GM12878 (cell line): ENCODE results near the gene TSTD2. TPM values are rescaled to one million over a fixed set of nuclear protein-coding genes. Genes with fewer than 3 reads are reported as not detected.

Experiments used
- DPF2 ChIP-seq: fragments of 450-650 bp; IDR thresholded peaks from 2 replicates; pipeline ENCODE4 v1.6.1; 2017; ENCODE audit warnings: mild to moderate bottlenecking
- EED ChIP-seq: sonication (generic); IDR thresholded peaks from 2 replicates; pipeline ENCODE4 v1.6.1; 2016; ENCODE audit warnings: antibody characterized with exemption, low read depth
- GATAD2B ChIP-seq: fragments of 450-650 bp; conservative IDR thresholded peaks from 2 replicates; pipeline ENCODE4 v1.6.1; 2017; ENCODE audit warnings: low read depth, mild to moderate bottlenecking, moderate library complexity
- MTA3 ChIP-seq: IDR thresholded peaks from 2 replicates; pipeline ENCODE4 v1.6.1; 2012; ENCODE audit warnings: low read length, inconsistent platforms, borderline replicate concordance
- NFYB ChIP-seq: IDR thresholded peaks from 2 replicates; pipeline ENCODE4 v1.6.1; 2011; ENCODE audit warnings: low read depth, mild to moderate bottlenecking, low read length, improper control_type of control experiment, moderate library complexity; ENCODE audit not compliant: insufficient read depth
- PAX8 ChIP-seq: fragments of 450-650 bp; IDR thresholded peaks from 2 replicates; pipeline ENCODE4 v1.6.1; 2017; ENCODE audit warnings: mild to moderate bottlenecking, moderate library complexity
- RAD51 ChIP-seq: fragments of 450-650 bp; IDR thresholded peaks from 2 replicates; pipeline ENCODE4 v1.6.1; 2016; ENCODE audit warnings: moderate library complexity, mild to moderate bottlenecking, inconsistent platforms
- SREBF2 ChIP-seq: IDR thresholded peaks from 2 replicates; pipeline ENCODE4 v1.6.1; 2012; ENCODE audit warnings: mild to moderate bottlenecking, low read length
- TCF12 ChIP-seq: IDR thresholded peaks from 2 replicates; pipeline ENCODE4 v1.6.1; 2011; ENCODE audit warnings: low read depth, mild to moderate bottlenecking, low read length
- TCF7 ChIP-seq: IDR thresholded peaks from 2 replicates; pipeline ENCODE4 v1.6.1; 2014; ENCODE audit warnings: antibody characterized with exemption, borderline replicate concordance
- ZNF384 ChIP-seq: IDR thresholded peaks from 2 replicates; pipeline ENCODE4 v1.6.1; 2012; ENCODE audit warnings: low read depth, mild to moderate bottlenecking, low read length, improper control_type of control experiment, borderline replicate concordance
- polyA plus RNA-seq, 11 experiments: library from polyadenylated mRNA; depleted of rRNA in 4 of 11; unstranded in 6 of 11; stranded (reverse) in 5 of 11; fragments of >200 nt; fragmentation: Nextera tagmentation in 4 of 11; fragmentation: Illumina TruSeq in 1 of 11; extraction: Ambion mirVana in 4 of 11; extraction: Trizol in 1 of 11; gene quantifications; 1 replicate in 1 of 11; 2 replicates in 10 of 11; pipeline versions ENCODE4 v1.2.1 to v1.2.3, GENCODE V29; 2011 to 2016; ENCODE audit warnings: inconsistent platforms in 2 of 11, missing spikeins in 2 of 11, low read depth in 1 of 11
- total RNA-seq, 4 experiments: library from RNA; depleted of rRNA in 3 of 4; stranded (reverse); fragments of >200 nt in 3 of 4; fragmentation: Illumina TruSeq in 1 of 4; extraction: Trizol in 1 of 4; gene quantifications; 2 replicates each; pipeline versions ENCODE4 v1.2.1 to v1.2.3, GENCODE V29; 2013 to 2021
- TF ChIP-seq, protein P1 (sequence below): IDR thresholded peaks from 2 replicates; pipeline ENCODE4 v1.6.1; 2012; ENCODE audit warnings: low read length, inconsistent platforms
- TF ChIP-seq, protein P2 (sequence below): IDR thresholded peaks from 2 replicates; pipeline ENCODE4 v1.6.1; 2012; ENCODE audit warnings: low read depth, low read length, improper control_type of control experiment
- TF ChIP-seq, protein P3 (sequence below): IDR thresholded peaks from 2 replicates; pipeline ENCODE4 v1.6.1; 2011; ENCODE audit warnings: low read depth, low read length, improper control_type of control experiment, borderline replicate concordance
- TF ChIP-seq, protein P4 (sequence below): IDR thresholded peaks from 2 replicates; pipeline ENCODE4 v1.6.1; 2012; ENCODE audit warnings: low read depth, low read length, improper control_type of control experiment
- TF ChIP-seq, protein P5 (sequence below): fragments of 450-650 bp; formaldehyde crosslinking; IDR thresholded peaks from 2 replicates; pipeline ENCODE4 v1.4.0; 2022; ENCODE audit warnings: mild to moderate bottlenecking, moderate library complexity
- TF ChIP-seq, protein P6 (sequence below): fragments of 450-650 bp; IDR thresholded peaks from 2 replicates; pipeline ENCODE4 v1.6.1; 2017; ENCODE audit warnings: antibody characterized with exemption, mild to moderate bottlenecking, moderate library complexity
- TF ChIP-seq, protein P7 (sequence below): fragments of 450-650 bp; conservative IDR thresholded peaks from 2 replicates; pipeline ENCODE4 v1.6.1; 2017; ENCODE audit warnings: mild to moderate bottlenecking, moderate library complexity

Gene TSTD2
- total and polyA plus RNA-seq, 10 of the 15 experiments (the other 5 are each of a cell fraction or from before 2014, with no cell fraction given) = 5.0 to 30.6 (median 14.1) TPM

DNA sequence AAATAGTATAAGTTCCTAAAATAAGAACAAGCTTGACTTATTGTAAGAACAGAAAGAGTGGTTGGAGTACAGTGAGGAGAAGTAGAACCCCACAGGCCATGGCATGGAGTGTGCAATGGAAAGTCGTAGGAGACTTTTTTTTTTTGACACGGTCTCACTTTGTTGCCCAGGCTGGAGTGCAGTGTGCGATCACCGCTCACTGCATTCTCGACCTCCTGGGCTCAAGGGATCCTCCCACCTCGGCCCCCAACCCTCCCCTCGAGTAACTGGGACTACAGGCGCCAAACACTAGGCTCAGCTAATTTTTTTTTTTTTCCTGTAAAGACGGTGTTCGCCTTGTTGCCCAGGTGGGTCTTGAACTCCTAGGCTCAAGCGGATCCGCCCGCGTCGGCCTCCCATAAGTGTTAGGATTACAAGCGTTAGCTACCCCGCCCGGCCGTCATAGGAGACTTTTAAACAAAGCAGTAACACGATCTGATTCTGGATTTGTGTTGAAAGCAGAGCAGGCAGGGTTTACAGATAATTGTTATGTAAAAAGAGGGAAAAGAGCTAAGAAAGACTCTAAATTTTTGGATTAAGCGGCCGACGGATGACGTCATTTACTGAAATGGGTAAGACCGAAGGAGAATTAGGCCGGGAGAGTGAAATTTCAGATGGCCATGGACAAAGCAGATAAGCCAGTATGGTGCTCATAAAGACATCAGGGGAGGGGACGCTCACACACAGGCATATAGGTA, 752 bp downstream of the TSTD2 start (continued):
- TF ChIP-seq TCF12 (no peak), PAX8 (no peak), TCF7 (no peak), ZNF384 (no peak), EED (no peak), GATAD2B (no peak), RAD51 (no peak), DPF2 (no peak), MTA3 (no peak), NFYB (no peak), SREBF2 (no peak)
- TF ChIP-seq, protein P1, sequence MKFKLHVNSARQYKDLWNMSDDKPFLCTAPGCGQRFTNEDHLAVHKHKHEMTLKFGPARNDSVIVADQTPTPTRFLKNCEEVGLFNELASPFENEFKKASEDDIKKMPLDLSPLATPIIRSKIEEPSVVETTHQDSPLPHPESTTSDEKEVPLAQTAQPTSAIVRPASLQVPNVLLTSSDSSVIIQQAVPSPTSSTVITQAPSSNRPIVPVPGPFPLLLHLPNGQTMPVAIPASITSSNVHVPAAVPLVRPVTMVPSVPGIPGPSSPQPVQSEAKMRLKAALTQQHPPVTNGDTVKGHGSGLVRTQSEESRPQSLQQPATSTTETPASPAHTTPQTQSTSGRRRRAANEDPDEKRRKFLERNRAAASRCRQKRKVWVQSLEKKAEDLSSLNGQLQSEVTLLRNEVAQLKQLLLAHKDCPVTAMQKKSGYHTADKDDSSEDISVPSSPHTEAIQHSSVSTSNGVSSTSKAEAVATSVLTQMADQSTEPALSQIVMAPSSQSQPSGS = peak; percentile 86; the same call in 1 of the 2 replicates
- TF ChIP-seq, protein P2, sequence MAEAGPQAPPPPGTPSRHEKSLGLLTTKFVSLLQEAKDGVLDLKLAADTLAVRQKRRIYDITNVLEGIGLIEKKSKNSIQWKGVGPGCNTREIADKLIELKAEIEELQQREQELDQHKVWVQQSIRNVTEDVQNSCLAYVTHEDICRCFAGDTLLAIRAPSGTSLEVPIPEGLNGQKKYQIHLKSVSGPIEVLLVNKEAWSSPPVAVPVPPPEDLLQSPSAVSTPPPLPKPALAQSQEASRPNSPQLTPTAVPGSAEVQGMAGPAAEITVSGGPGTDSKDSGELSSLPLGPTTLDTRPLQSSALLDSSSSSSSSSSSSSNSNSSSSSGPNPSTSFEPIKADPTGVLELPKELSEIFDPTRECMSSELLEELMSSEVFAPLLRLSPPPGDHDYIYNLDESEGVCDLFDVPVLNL = no peak
- TF ChIP-seq, protein P3, sequence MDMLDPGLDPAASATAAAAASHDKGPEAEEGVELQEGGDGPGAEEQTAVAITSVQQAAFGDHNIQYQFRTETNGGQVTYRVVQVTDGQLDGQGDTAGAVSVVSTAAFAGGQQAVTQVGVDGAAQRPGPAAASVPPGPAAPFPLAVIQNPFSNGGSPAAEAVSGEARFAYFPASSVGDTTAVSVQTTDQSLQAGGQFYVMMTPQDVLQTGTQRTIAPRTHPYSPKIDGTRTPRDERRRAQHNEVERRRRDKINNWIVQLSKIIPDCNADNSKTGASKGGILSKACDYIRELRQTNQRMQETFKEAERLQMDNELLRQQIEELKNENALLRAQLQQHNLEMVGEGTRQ = no peak
- TF ChIP-seq, protein P4, sequence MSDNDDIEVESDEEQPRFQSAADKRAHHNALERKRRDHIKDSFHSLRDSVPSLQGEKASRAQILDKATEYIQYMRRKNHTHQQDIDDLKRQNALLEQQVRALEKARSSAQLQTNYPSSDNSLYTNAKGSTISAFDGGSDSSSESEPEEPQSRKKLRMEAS = no peak
- TF ChIP-seq, protein P5, sequence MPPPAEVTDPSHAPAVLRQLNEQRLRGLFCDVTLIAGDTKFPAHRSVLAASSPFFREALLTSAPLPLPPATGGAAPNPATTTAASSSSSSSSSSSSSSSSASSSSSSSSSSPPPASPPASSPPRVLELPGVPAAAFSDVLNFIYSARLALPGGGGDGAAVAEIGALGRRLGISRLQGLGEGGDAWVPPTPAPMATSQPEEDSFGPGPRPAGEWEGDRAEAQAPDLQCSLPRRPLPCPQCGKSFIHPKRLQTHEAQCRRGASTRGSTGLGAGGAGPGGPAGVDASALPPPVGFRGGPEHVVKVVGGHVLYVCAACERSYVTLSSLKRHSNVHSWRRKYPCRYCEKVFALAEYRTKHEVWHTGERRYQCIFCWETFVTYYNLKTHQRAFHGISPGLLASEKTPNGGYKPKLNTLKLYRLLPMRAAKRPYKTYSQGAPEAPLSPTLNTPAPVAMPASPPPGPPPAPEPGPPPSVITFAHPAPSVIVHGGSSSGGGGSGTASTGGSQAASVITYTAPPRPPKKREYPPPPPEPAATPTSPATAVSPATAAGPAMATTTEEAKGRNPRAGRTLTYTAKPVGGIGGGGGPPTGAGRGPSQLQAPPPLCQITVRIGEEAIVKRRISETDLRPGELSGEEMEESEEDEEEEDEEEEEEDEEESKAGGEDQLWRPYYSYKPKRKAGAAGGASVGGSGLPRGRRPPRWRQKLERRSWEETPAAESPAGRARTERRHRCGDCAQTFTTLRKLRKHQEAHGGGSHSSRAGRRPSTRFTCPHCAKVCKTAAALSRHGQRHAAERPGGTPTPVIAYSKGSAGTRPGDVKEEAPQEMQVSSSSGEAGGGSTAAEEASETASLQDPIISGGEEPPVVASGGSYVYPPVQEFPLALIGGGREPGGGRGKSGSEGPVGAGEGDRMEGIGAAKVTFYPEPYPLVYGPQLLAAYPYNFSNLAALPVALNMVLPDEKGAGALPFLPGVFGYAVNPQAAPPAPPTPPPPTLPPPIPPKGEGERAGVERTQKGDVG = peak; percentile 54; the same call in 1 of the 2 replicates
- TF ChIP-seq, protein P6, sequence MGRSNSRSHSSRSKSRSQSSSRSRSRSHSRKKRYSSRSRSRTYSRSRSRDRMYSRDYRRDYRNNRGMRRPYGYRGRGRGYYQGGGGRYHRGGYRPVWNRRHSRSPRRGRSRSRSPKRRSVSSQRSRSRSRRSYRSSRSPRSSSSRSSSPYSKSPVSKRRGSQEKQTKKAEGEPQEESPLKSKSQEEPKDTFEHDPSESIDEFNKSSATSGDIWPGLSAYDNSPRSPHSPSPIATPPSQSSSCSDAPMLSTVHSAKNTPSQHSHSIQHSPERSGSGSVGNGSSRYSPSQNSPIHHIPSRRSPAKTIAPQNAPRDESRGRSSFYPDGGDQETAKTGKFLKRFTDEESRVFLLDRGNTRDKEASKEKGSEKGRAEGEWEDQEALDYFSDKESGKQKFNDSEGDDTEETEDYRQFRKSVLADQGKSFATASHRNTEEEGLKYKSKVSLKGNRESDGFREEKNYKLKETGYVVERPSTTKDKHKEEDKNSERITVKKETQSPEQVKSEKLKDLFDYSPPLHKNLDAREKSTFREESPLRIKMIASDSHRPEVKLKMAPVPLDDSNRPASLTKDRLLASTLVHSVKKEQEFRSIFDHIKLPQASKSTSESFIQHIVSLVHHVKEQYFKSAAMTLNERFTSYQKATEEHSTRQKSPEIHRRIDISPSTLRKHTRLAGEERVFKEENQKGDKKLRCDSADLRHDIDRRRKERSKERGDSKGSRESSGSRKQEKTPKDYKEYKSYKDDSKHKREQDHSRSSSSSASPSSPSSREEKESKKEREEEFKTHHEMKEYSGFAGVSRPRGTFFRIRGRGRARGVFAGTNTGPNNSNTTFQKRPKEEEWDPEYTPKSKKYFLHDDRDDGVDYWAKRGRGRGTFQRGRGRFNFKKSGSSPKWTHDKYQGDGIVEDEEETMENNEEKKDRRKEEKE = no peak
- TF ChIP-seq, protein P7, sequence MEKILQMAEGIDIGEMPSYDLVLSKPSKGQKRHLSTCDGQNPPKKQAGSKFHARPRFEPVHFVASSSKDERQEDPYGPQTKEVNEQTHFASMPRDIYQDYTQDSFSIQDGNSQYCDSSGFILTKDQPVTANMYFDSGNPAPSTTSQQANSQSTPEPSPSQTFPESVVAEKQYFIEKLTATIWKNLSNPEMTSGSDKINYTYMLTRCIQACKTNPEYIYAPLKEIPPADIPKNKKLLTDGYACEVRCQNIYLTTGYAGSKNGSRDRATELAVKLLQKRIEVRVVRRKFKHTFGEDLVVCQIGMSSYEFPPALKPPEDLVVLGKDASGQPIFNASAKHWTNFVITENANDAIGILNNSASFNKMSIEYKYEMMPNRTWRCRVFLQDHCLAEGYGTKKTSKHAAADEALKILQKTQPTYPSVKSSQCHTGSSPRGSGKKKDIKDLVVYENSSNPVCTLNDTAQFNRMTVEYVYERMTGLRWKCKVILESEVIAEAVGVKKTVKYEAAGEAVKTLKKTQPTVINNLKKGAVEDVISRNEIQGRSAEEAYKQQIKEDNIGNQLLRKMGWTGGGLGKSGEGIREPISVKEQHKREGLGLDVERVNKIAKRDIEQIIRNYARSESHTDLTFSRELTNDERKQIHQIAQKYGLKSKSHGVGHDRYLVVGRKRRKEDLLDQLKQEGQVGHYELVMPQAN = no peak
